Activated T-cell treated with anti-CD3 and anti-CD28 coated beads, Interleukin-2, amount 50 U/mL, for 4 hours (primary cell): ENCODE measurements around the gene TJP3. TPM values are rescaled to one million over a fixed set of nuclear protein-coding genes. Genes with fewer than 3 reads are reported as not detected.

Source experiments
- ATAC-seq, 2 donors: fragments of 200-7000 bp; cut with Tn5 transposase; one replicate each; pipeline ENCODE4 v1.10.0; 2021
- DNase-seq: peaks from one replicate; pipeline ENCODE4 v3.0.0-alpha.2; 2020
- H3K27me3 Mint-ChIP-seq: one replicate; pipeline ENCODE4 v1.8.0; 2021; ENCODE audit warnings: low read depth, mixed read lengths
- H3K36me3 Mint-ChIP-seq: one replicate; pipeline ENCODE4 v1.8.0; 2022; ENCODE audit warnings: mixed read lengths; ENCODE audit not compliant: insufficient read depth
- H3K4me1 Mint-ChIP-seq: one replicate; pipeline ENCODE4 v1.8.0; 2021; ENCODE audit warnings: low read depth, mixed read lengths
- H3K4me3 Mint-ChIP-seq: one replicate; pipeline ENCODE4 v1.8.0; 2021; ENCODE audit warnings: mild to moderate bottlenecking, moderate library complexity, mixed read lengths
- H3K9me3 Mint-ChIP-seq: one replicate; pipeline ENCODE4 v1.8.0; 2021; ENCODE audit warnings: mixed read lengths
- total RNA-seq, 3 donors: library from RNA; stranded (reverse); gene quantifications; one replicate each; pipeline ENCODE4 v1.2.1, GENCODE V29; 2021

TJP3 gene
- total RNA-seq, 3 donors from 2014 or later: 0.61 to 1.1 (median 0.66) TPM

- Mint-ChIP-seq H3K27me3 (no peaks in the 10 kb centered on the region), H3K9me3 (no peaks in the 10 kb centered on the region), H3K36me3 (peaks cover 9% of the 10 kb centered on the region), H3K4me3 (no peak overlapping the region), H3K4me1 (peaks cover 8% of the 10 kb centered on the region)
- ATAC-seq (no peak), DNase-seq (no peak)
These were observed 28.6 kb upstream of the TJP3 start for GRCh38 chr19:3679581-3679980.

- H3K4me3 Mint-ChIP-seq: no peak overlapping the region
- H3K4me1 Mint-ChIP-seq: peaks cover 6% of the 10 kb centered on the region
- ATAC-seq: no peak
- no peaks in the 10 kb centered on the region for H3K27me3 Mint-ChIP-seq
- no peak for DNase-seq
- H3K9me3 Mint-ChIP-seq: no peaks in the 10 kb centered on the region
- H3K36me3 Mint-ChIP-seq: peaks cover 6% of the 10 kb centered on the region
These were observed 27.2 kb upstream of the TJP3 start for GRCh38 chr19:3680939-3681338.

DNA sequence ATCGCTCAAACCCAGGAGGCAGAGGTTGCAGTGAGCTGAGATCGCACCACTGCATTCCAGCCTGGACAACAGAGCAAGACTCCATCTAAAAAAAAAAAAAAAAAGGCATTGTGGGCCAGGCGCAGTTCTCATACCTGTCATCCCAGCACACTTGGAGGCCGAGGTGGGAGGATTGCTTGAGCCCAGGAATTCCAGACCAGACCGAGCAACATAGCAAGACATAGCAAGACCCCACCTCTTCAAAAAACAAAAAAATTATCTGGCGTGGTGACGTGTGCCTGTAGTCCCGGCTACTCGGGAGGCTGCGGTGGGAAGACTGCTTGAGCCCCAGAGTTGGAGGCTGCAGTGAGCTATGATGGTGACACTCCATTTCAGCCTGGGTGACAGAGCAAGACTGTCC, 25.9 kb upstream of the TJP3 start:
- Mint-ChIP-seq H3K4me3 (no peak overlapping the region), H3K27me3 (no peaks in the 10 kb centered on the region), H3K36me3 (peaks cover 6% of the 10 kb centered on the region), H3K4me1 (peaks cover 9% of the 10 kb centered on the region), H3K9me3 (no peaks in the 10 kb centered on the region)
- ATAC-seq: no peak
- no peak for DNase-seq

DNA sequence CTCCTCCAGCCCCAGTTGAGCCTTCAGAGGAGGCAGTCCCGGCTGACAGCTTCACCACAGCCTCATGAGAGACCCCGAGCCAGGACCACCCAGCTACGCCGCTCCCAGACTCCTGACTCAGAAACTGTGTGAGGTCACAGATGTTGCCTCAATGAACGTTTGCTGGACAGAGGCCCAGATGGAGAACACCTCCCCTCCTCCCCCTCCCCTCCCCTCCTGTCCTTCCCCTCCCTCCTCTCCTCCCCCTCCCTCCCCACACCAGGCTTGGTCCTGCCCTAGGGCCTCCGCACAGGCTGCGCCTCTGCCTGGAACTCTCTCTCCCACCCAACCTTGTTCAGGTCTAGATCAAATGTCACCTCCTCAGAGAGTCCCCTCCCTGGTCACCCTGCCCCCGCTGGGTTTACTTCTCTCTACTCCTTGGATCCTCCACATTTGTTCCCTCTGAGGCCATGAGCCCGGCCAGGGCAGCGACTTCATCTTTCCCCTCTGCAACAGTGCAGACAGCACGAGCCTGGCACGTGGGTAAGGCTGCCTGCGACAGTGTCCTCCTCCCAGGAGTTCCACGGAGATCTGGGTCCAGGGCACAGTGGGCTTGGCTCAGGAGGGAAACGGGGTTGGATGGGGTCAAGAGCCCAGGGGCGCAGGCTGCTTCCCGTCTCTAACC, 25.3 kb upstream of the TJP3 start:
- DNase-seq (no peak), ATAC-seq (no peak)
- Mint-ChIP-seq H3K27me3 (no peaks in the 10 kb centered on the region), H3K9me3 (no peaks in the 10 kb centered on the region), H3K4me3 (no peak overlapping the region), H3K4me1 (peaks cover 13% of the 10 kb centered on the region), H3K36me3 (peaks cover 6% of the 10 kb centered on the region)

DNA sequence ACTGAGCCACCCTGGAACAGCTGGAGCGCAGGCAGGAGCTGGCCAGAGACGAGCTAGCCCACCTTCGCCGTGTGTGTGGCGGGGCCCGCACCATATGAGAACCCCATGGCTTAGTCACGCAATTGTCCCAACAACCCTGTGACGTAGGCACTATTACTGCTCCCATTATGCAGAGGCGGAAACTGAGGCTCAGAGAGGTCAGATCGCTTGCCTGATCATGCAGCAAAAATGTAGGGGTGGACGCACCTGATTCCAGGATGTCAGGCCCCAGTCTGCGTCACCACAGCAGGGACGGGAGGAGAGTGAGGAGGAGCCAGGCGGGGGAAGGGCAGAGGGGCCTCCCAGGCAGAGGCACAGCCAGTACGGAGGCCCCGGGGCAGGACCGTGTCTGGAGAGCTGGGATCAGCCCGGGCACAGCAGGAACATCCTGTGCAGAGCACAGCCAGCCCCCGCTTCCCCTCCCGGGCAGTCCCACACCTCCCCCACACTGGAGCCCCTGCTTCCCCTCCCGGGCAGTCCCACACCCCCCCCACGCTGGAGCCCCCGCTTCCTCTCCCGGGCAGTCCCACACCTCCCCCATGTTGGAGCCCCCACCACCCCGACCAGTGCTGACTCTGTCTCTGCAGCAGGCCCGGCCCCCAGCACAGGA, 24.7 kb upstream of the TJP3 start:
- Mint-ChIP-seq H3K4me1 (peaks cover 16% of the 10 kb centered on the region), H3K36me3 (peaks cover 6% of the 10 kb centered on the region), H3K27me3 (no peaks in the 10 kb centered on the region), H3K9me3 (no peaks in the 10 kb centered on the region), H3K4me3 (no peak overlapping the region)
- ATAC-seq (no peak), DNase-seq (no peak)

GRCh38 chr19:3684054-3684816, 23.9 kb upstream of the TJP3 start:
- DNase-seq (no peak), ATAC-seq (no peak)
- Mint-ChIP-seq H3K9me3 (no peaks in the 10 kb centered on the region), H3K36me3 (peaks cover 6% of the 10 kb centered on the region), H3K4me1 (peaks cover 16% of the 10 kb centered on the region), H3K27me3 (no peaks in the 10 kb centered on the region), H3K4me3 (no peak overlapping the region)

- H3K9me3 Mint-ChIP-seq: no peaks in the 10 kb centered on the region
- peaks cover 20% of the 10 kb centered on the region for H3K4me1 Mint-ChIP-seq
- no peak for ATAC-seq
- H3K36me3 Mint-ChIP-seq: peaks cover 7% of the 10 kb centered on the region
- H3K27me3 Mint-ChIP-seq: no peaks in the 10 kb centered on the region
- DNase-seq: no peak
- no peak overlapping the region for H3K4me3 Mint-ChIP-seq
These were observed 23.3 kb upstream of the TJP3 start for GRCh38 chr19:3684817-3685410.

DNA sequence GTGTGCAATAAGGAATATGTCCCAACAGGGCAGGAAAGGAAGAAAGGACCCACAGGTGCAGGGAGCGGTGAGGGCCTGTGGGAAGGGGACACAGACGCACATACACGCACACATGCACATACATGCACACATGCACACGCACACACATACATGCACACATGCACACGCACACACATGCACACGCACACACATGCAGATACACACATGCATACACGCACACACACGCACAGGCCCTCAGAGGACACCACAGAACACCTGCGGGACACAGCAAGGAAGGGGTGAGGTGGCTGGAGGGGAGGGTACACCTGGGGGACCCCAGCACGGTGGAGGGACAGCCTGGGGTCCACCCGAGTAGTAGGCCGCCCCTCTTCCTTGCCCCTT, 20.8 kb upstream of the TJP3 start:
- peak overlapping the region; percentile 71 for H3K4me3 Mint-ChIP-seq
- no peaks in the 10 kb centered on the region for H3K27me3 Mint-ChIP-seq
- peaks cover 38% of the 10 kb centered on the region for H3K4me1 Mint-ChIP-seq
- ATAC-seq: no peak
- H3K36me3 Mint-ChIP-seq: peaks cover 11% of the 10 kb centered on the region
- H3K9me3 Mint-ChIP-seq: no peaks in the 10 kb centered on the region
- DNase-seq: no peak

- DNase-seq (no peak), ATAC-seq (peak; percentile 71 to 76)
These were observed 20.1 kb upstream of the TJP3 start for GRCh38 chr19:3687774-3688706.

DNA sequence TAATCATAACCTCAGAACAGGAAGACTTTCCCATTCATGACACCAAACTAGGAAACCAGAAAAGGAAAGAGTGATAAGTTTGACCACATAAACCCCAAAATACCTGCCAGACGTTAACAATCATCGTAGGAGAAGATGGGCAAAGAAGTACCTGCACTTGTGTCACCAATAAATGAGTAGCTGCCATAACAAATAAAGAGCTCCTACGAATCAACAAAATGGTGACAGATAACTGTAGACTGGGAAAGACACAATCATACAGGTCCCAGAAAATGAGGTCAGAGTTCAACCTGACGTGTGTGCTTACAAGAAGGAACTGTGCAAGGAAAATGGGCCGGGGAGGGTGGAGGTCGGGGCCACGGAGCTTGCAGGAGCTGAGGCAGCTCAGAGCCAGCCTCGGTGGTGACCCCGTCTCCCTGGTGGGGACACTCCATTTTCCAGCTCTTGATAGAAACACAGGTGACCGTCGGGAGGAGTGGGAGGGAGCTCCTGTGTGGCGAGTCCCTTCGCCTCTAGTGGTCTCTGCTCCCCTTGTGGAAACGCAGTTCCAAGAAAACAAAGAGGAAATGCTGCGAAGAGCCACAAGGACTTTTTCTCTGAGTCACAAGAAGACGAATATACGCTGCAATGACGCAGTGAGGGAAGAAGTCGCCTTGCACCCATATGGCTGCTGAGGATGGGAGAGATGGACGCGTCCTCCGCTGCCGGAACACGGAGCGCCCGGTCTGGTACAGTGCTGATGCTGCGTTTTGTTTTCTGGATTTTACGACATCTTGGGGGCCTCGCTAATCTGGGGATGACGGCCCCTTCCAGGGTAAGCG, 17.4 kb upstream of the TJP3 start:
- H3K27me3 Mint-ChIP-seq: no peaks in the 10 kb centered on the region

More at GRCh38 chr19:3687774-3688706, 20.1 kb upstream of the TJP3 start:
- Mint-ChIP-seq H3K9me3 (no peaks in the 10 kb centered on the region), H3K36me3 (peaks cover 11% of the 10 kb centered on the region), H3K27me3 (no peaks in the 10 kb centered on the region), H3K4me3 (peak overlapping the region; percentile 71), H3K4me1 (peaks cover 42% of the 10 kb centered on the region)

GRCh38 chr19:3691372-3691716, 16.8 kb upstream of the TJP3 start:
- Mint-ChIP-seq H3K4me3 (peak overlapping the region; percentile 47), H3K27me3 (no peaks in the 10 kb centered on the region), H3K36me3 (peaks cover 8% of the 10 kb centered on the region), H3K9me3 (no peaks in the 10 kb centered on the region), H3K4me1 (peaks cover 40% of the 10 kb centered on the region)
- no peak for DNase-seq
- ATAC-seq: no peak

More for the DNA sequence above, 17.4 kb upstream of the TJP3 start:
- DNase-seq (no peak), ATAC-seq (peak; percentile 31 to 41)
- Mint-ChIP-seq H3K4me3 (peak overlapping the region; percentile 47), H3K36me3 (peaks cover 8% of the 10 kb centered on the region), H3K4me1 (peaks cover 38% of the 10 kb centered on the region), H3K9me3 (no peaks in the 10 kb centered on the region)

- peaks cover 8% of the 10 kb centered on the region for H3K36me3 Mint-ChIP-seq
- no peak for ATAC-seq
These were observed 16.5 kb upstream of the TJP3 start for GRCh38 chr19:3691726-3692125.

More at GRCh38 chr19:3691726-3692125, 16.5 kb upstream of the TJP3 start:
- Mint-ChIP-seq H3K4me1 (peaks cover 41% of the 10 kb centered on the region), H3K4me3 (no peak overlapping the region), H3K9me3 (no peaks in the 10 kb centered on the region), H3K27me3 (no peaks in the 10 kb centered on the region)
- DNase-seq: no peak
